GM21381 (cell line): ENCODE data around the gene SERTAD2.

ENCODE experiments used
- ATAC-seq: cut with Tn5 transposase; IDR thresholded peaks from one replicate; pipeline ENCODE4 v1.9.1; 2021; ENCODE audit warnings: mild to moderate bottlenecking, moderate library complexity; ENCODE audit not compliant: unreplicated experiment

The SERTAD2 gene

DNA sequence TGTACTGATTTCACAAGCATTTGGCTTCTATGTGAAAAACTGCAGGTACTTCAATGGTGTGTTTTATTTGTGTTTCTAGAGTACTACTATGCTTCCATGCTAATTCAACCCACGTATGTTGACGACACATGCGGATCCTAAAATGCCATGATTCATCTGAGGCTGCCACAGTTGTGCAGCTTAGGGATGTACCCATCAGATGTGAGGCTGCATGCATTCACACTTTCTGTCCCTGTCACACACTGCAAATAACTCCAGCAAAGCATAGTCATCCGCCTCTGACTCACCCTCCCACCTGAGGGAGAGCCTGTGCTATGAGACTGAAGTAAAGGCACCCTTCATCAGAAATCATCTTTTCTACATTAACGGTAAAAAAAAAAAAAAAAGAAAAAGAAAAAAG is 22.1 kb upstream of the SERTAD2 start:
- ATAC-seq = no peak

DNA sequence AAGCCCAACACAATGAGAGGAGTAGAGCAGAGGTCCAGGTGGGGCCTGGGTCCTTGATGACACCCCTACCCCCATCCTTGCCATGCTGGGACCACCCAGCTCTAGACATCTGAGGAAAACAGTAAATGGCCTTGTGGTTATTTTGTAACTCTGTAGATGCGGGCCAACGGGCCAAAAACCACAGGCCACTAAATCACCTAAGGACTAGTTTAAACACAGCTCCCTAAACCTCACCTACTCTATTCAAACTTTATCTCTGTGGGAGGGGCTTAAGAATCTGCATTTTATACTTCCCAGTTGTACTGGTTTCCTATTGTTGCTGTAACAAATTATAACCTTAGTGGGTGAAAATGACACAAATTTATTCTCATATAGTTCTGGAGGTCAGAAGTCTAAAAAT is 19.0 kb upstream of the SERTAD2 start:
- ATAC-seq = no peak

DNA sequence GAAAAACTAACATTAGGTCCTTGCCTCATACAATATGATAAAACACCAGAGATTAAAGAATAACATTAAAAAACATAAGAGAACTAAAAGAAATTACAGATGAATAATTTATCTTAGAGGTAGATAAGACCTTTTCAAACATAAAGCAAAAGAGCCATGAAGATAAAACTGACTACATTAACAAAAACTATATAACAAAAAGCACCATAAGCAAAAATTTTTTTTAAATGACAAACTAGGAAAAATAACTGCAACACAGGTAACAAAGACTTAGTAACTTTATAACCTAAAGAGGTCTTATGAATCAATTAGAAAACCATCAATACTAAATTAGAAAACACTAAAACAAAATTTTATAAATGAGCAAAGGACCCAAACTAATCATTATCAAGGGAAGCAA is 16.3 kb upstream of the SERTAD2 start:
- no peak for ATAC-seq

DNA sequence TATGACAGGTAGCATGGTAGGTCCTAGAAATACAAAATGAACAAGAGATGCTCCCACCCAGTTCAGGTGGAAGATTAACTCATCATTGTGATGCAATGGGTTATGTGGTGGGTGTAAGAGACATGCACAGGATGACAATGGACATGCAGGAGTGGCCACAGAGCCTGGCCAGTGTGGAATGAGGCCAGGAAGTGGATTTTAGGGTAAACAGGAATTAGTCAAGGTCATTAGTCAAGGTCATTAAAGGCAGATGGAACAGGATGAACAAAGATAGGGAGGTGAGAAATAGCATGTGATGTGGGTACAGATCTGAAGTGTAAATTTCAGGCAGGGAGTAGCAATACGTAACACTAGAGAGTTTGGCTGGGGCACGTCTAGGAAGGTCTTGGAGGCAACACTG is 15.6 kb upstream of the SERTAD2 start:
- no peak for ATAC-seq

DNA sequence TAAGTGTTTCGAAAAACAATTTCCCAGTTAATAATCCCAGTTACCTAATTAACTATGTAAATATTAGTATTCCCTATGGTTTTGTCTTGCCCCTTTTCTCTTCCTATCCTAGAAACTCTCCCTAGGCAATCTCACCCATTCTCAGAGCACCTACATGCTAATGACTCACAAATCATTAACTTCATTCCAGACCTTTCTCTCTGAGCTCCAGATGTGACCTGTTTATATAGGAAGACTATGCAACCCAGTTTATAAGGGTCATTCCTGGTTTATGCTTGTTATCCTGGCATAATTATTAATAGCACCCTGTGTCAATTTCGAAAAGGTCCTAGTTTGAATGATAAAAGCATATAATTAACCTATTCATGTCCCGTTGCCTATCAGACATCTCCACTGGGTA is 14.8 kb upstream of the SERTAD2 start:
- no peak for ATAC-seq

DNA sequence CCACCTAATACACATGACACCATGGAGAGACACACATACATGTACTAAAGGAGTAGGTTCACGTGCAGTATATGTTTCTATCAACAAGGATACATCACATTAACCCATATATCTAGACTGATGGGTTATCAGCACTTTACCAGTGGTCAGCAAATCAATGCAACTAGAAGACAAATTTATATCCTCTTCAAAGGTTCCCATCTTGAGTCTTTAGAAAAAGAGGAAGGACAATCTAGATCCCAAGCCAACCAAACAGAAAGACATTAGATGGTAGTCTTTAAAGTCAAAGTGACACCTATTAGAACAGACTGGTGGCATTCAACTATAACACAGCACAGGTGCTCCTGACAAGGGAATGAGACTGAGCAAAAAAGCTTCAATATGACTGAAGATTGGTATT is 13.8 kb upstream of the SERTAD2 start:
- ATAC-seq = no peak

DNA sequence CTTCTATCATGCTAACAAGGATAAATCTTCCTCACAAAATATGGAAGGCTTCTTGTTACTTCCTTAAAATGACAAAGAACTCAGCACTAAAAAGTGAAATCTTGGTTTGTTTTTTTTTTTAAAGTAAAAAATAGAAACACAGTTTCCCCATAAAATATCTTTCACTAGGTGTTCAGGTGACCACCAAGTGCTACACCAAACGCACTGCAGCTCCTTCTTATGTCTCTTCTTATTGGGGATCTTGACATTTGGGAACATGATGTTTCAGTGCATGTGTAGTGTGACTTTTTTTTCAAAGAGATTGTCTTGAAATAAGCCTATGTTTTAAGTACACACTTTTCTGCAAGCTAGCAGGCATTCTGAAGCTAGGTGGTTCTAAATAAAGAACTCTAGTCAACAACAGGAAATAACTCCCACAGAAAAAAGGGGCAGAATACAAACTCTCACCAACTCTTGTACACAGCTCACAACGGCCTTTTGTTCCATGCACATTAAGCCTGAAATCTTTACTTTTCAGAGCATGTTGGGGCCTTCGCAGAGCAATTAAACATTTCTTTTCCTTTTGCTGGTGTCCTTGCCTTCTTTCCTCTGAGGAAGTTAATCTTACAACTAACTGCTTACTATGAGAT is 13.2 kb upstream of the SERTAD2 start:
- no peak for ATAC-seq

DNA sequence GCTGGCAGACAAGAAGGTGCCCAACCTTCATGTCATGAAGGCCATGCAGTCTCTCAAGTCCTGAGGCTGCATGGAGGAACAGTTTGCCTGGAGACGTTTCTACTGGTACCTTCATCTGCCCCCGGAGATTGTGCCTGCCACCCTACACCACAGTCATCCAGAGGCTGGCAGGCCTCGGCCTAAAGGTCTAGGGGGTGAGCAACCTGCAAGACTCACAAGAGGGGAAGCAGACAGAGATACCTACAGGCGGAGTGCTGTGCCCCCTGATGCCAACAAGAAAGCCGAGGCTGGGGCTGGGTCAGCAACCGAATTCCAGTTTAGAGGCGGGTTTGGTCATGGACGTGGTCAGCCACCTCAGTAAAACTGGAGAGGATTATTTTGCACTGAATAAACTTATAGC is 12.0 kb upstream of the SERTAD2 start:
- ATAC-seq = no peak

DNA sequence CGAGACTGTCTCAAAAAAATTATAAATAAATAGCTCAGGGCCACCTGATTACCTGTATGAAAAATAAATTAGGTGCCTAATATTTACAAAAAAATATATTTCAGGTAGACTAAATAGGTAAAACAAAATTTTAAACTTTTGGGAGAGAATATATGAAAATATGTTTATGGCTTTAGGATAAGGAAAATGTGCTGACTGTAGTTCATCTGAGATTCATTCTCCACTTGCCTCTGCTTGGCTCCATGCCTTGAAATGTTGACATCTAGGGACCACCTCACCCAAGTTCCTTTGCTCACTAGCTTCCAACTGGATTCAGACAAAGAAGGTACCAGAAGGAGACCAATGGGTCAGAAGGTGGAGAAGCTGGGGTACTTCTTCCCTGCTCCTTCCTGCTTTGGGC is 9.7 kb upstream of the SERTAD2 start:
- no peak for ATAC-seq

DNA sequence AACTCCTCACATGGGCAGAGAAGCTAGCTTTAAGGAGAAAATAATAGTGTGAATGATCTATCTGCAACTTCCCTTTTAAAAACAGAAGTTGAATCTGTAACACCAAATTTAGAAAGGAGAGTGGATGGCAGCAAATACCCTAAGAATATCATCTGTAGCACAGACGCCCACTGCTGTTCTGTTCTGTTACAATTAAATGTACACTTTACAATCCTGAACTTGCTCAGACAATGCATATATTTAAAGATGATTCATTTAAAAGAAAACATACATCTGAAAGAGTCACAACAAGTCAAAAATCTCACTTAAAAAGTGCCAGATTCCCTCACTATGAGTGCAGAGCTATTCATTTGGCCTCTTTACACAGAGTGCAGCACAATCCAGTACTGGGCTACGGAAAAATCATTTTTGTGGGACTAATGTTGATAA is 8.0 kb upstream of the SERTAD2 start:
- ATAC-seq = no peak

DNA sequence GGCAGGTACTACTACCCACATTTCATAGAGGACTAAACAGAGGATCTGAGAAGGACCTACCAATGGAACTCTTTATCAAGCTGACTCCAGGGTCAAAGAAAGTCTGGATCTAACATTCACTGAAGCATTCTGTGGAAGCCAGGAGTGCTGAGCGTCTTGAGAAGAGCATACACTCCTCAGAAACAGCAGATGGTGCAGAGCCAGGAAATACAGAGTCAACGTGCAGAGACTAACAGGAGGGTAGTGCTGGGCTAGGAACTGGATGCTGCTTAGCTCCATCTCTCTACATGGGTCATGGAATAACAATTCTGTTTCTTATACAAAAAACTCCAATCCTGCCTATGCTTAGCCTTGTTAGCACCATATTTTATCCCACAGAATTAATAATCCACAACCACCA is 5.5 kb upstream of the SERTAD2 start:
- ATAC-seq = no peak

DNA sequence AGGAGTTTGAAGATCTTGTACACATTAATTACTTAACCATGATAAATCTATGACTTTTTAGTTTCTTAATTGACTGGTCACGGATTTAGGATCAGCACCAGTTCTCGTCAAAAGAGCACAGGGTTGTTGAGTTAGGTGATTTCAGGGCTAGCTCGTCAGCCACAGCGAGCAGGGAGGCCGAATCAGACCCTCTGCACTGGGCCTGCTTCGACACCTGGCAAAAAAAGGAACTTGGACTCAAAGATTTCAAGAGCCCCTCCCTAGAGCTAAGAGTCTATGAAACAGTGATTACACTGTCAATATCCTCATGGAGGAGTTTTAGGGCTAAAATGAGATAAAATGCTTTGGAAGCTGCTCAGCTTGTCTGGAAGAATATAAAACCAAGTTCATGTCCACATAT is 4.6 kb upstream of the SERTAD2 start:
- ATAC-seq = no peak

DNA sequence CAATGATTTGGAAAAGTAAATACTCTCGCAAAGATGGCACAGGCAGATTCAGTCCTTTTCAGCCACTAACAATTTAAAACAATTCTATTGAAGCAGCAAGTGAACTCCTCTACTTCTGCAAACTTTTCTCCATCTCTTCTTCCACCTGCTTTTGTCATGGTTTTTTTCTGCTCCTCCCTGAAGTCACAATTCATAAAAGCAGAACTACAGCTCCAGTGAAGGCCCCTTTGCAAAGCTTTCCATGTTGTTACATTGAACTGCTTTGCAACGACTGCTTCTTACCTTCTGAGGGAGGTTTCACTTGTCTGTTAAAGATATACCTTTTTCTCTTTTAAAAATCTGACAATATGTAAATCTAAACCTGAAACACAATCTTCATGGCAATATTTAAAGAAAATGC is 3.7 kb upstream of the SERTAD2 start:
- no peak for ATAC-seq

DNA sequence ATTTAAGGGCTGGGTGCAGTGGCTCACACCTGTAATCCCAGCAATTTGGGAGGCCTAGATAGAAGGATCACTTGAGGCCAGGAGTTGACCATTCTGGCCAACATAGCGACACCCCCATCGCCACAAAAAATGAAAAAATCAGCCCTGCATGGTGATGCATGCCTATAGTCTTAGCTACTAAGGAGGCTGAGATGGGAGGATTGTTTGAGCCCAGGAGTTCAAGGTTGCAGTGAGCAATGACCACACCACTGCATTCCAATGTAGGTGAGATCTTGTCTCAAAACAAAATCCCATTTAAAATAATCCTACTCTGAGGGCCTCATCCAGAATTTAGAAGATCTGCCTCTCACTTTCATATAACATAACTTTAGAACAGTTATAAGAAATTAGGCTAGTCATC is 2.7 kb upstream of the SERTAD2 start:
- ATAC-seq = no peak

DNA sequence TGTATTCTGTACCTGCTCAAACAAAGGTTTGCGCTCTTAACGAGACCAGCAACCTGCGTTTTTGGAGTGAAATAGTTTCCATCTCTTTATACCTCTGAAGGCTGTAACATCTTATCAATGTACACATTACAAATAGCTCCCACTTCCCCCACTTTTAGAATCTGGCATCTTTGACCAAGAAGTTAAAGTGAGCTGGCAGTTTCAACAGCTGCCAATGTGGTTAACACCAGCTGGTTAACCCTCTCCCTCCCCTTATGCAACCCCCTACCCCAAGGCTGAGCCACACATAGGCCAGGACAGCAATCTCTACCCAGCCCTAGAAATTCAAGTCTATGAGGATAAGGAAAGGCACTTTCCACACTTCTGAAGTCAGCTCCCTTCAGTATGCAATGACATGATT is 2.2 kb upstream of the SERTAD2 start:
- no peak for ATAC-seq

DNA sequence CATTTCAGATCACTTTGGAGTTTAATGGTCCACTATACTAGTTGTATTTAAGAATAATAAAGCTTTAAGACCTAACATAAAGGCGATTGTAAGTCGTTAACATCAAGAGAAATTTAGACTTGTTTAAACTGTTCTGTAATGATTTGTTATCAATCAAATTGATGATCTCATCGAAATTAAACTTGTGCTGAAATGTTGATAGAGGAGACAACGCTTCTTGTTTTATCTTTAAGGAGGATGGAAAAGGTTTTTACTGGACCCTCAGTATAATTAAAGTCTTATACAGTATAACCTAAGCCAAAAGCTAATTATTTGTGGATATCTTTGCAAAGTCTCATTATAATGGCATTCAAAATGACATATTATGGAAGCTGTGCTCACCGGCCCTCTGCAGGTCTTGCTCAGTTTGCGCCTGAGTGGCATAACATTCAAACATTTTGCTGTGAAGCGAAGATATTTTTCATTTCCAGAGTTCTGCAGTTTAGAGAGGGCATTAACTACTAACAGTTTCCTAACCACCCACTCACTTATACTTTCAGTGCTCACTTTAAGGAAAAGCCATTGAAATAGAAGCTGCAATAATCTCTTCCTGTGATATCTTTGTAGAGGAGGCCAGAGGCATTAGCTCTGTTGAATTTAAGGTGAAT is 1.4 kb upstream of the SERTAD2 start:
- ATAC-seq = no peak

DNA sequence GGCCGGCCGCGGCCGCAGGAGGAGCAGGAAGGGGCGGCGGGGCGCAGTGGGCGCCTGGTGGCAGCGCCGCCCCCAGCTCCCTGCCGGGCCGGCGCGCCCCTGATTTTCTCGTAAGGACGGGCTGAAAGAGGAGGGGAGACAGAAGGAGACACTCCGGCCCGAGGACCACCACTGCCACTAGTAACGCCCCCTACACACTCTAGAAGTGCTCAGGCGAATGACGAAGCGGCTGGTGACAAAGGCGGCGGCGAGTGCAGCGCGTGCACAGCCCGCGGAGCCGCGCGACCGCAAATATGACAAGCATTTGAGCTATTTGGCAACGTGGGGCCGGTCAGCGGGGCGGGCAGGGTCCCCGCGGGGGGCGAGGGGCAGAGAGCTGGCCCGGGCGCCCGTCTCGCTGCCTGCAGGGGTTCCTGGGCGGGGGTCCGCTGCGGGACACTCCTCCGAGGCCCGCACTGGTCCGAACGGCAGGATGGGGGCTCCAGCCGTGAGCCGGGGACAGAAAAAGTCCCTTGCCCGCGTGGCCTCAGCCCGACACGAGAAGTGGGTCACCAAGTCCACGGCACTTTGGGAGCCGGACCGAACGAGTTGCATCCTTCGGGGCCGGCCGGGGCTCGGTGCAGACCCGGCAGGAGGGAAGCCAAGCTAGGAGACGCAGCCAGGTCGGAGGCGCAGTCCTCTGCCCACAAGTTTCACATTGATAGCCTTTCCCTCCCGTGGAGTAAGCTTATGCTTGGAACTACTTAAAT is 524 bp upstream of the SERTAD2 start:
- ATAC-seq = peak; percentile 38

DNA sequence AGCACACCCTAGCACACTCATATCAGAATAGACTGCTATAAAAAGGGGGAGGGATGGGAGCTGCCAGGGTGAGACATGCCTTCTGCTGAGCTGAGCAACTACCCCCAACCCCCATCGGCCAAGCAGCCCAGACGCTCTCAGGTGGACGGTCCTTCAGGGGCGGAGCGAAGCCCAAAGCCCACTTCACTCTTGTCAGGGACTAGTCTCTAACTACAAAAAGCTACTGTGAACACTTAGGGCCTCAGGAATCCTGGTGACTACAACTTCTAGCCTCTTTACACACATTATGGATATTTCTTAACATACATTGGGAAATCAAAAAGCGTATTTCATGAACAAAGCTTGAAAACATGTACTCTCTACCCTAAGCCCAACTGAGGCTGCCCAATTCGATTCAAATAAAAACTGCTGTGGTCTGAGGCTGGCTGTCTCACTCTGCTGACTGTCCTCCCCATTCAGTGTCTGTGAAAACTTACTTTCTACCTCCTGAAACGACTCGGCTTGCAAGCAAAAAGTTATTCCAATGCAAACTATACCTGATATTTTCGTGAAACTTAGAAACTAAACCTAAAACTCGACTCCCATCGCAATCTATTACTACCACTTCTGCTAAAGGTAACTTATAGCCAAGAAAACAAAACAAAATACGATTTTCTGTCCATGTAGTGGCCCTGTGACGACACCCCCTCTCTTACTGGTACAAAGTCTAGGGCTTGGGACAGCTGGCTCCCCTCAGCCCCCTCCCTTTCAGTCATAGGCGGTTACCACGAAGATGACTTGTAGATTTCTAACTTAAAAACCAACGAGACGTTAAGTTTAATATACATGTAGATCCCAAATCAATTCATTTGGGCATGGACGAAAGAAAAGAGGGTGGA is 1.2 kb downstream of the SERTAD2 start:
- ATAC-seq = no peak

DNA sequence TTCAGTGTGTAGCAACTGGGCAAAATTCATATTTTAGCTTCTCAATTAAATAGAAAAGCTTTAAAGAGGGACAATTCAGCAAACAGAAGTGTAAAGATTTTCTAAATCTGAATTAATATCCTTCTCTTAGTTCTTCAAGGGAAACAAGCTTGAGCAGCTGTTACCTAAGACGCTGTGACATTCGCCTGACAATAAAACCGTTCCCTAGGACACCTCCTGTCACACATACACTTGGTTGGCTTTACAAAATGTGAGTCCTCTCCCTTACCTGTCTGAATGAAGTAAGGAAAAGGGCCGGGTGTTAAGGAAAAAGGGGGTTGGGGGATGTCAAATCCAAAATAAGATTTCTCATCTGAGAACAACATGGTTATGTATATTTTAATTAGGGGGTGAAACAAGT is 2.1 kb downstream of the SERTAD2 start:
- ATAC-seq = no peak

DNA sequence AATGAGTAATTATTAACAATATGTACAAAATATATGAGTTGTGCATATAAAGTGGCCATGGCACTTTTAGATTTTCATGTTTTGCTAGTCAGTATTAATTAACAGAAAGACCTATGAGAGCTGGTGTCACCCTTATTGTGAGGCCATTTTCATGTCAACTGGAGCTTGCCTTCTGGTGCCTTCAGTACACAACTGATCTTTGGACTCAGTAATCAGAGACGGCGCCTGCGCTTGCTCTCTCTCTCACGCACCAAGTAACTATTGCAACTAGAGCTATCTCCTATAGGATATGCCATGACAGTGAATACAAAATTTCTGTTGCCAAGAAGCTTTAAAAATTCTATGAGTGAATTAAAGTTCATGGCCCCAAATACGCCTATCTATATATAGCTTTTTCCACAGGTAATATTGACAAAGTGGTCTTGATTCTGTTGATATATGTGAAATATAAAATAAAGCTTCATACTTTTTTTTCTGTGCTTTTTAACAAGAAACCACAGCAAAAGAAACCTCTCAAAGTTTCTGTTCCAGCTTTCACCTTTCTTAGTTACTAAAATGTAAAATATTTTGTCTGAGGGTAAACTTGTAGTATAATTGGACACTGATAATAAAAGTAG is 2.9 kb downstream of the SERTAD2 start:
- no peak for ATAC-seq

DNA sequence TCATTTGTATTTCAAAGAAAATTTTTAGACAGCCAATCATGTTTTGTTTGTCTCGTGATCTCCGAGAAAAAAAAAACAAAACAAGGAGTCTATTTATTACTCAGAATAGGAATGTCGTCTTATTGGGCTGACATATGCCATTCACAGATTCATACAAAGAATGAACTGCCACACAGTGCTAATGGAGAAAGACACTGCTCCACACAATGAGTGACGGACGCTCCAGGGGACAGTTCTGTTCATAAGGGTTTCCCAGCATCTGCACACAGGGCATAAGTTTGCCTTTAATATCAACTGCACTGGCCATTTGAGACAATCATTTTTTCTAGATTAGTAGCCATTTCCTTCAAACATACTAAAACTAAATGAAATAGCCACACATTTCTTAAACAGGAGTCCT is 3.4 kb downstream of the SERTAD2 start:
- ATAC-seq = no peak
